K562 (cell line): ENCODE results near the gene TP53RK. TPM values are rescaled to one million over a fixed set of nuclear protein-coding genes. Genes with fewer than 3 reads are reported as not detected.

Source experiments
- ATAC-seq: fragments of 200-7000 bp; cut with Tn5 transposase; 3 replicates; pipeline ENCODE4 v1.9.1; 2020; ENCODE audit warnings: moderate library complexity
- BruUV-seq: library from RNA; stranded (reverse); fragments of 400-500 nt; replicated peaks from 2 replicates; lab custom pipeline; 2021; lab: Mats Ljungman, UMichigan
- CTCF ChIA-PET: fragments of 300-600 bp; formaldehyde crosslinking; extraction: SDS; loops from one replicate; lab custom pipeline; 2021; ENCODE audit warnings: low intra/inter-chr PET ratio; lab: Yijun Ruan, JAX
- POLR2A ChIA-PET: fragments of 300-600, 350-650 bp; sonication (Branson Sonifier 250); formaldehyde crosslinking; extraction: SDS; loops from one replicate; lab custom pipeline; 2021; ENCODE audit warnings: antibody characterized with exemption, inconsistent platforms; lab: Yijun Ruan, JAX
- DNase-seq, 4 experiments: peaks; one replicate each; pipeline versions ENCODE4 v3.0.0 to v3.0.0-alpha.2; 2011 to 2018; ENCODE audit warnings: low spot score in 3 of 4, mixed read lengths in 3 of 4; ENCODE audit errors: extremely low read depth in 1 of 4
- FAIRE-seq: peaks from 2 replicates; lab custom pipeline; 2011; peaks lifted over from hg19 to GRCh38; lab: Jason Lieb, UNC
- H2AFZ ChIP-seq: 2 replicates; pipeline ENCODE4 v1.6.0; 2011; ENCODE audit warnings: low read depth, low read length, control low read depth, inconsistent platforms
- H3K27ac ChIP-seq: fragments of 200-600 bp; 3 replicates; pipeline ENCODE4 v1.8.0; 2011; ENCODE audit warnings: low read depth, mild to moderate bottlenecking, control low read depth, inconsistent platforms, low read length, moderate library complexity, mixed read lengths; ENCODE audit errors: extremely low read depth
- H3K27me3 ChIP-seq, 2 experiments: fragments of 300-600 bp in 1 of 2; 2 replicates in 1 of 2; 3 replicates in 1 of 2; pipeline versions ENCODE4 v1.6.0 to v1.8.0; 2011; ENCODE audit warnings: inconsistent platforms in 2 of 2, low read length in 2 of 2, mild to moderate bottlenecking in 1 of 2, mixed read lengths in 1 of 2, moderate library complexity in 1 of 2; ENCODE audit not compliant: control insufficient read depth in 2 of 2, insufficient read depth in 2 of 2
- H3K36me3 ChIP-seq: fragments of 300-600 bp; 3 replicates; pipeline ENCODE4 v1.8.0; 2011; ENCODE audit warnings: mild to moderate bottlenecking, low read length, inconsistent platforms; ENCODE audit not compliant: control insufficient read depth, insufficient read depth
- H3K4me1 ChIP-seq, 2 experiments: fragments of 200-600 bp in 1 of 2; replicated peaks in 1 of 2; 2 replicates in 1 of 2; 3 replicates in 1 of 2; pipeline versions ENCODE4 v1.5.1 to v1.8.0; 2011; ENCODE audit warnings: inconsistent platforms in 2 of 2, low read length in 2 of 2, mild to moderate bottlenecking in 1 of 2, mixed read lengths in 1 of 2, moderate library complexity in 1 of 2; ENCODE audit not compliant: control insufficient read depth in 2 of 2, insufficient read depth in 2 of 2
- H3K4me2 ChIP-seq: 2 replicates; pipeline ENCODE4 v1.6.1; 2011; ENCODE audit warnings: low read length, control low read depth, inconsistent platforms, mixed read lengths; ENCODE audit not compliant: insufficient read depth
- H3K4me3 ChIP-seq: fragments of 200-600 bp; sonication (generic), shearing (Covaris generic); 2 replicates; pipeline ENCODE4 v1.5.1; 2016; ENCODE audit warnings: control low read depth, inconsistent platforms
- H3K79me2 ChIP-seq: fragments of 200-600 bp; 3 replicates; pipeline ENCODE4 v1.8.0; 2011; ENCODE audit warnings: low read length, inconsistent platforms; ENCODE audit not compliant: control insufficient read depth, insufficient read depth
- H3K9ac ChIP-seq, 2 experiments: 2 replicates each; pipeline versions ENCODE4 v1.6.0 to v1.6.1; 2011; ENCODE audit warnings: low read depth in 2 of 2, low read length in 2 of 2, control low read depth in 1 of 2, inconsistent platforms in 1 of 2, mild to moderate bottlenecking in 1 of 2, mixed read lengths in 1 of 2; ENCODE audit not compliant: insufficient read depth in 1 of 2
- H3K9me1 ChIP-seq: one replicate; pipeline ENCODE4 v1.6.0; 2011; ENCODE audit warnings: inconsistent platforms, mild to moderate bottlenecking, low read length, moderate library complexity; ENCODE audit not compliant: control insufficient read depth, insufficient read depth
- H3K9me3 ChIP-seq: replicated peaks from 2 replicates; pipeline ENCODE4 v1.5.1; 2011; ENCODE audit warnings: low read depth, low read length, inconsistent platforms; ENCODE audit not compliant: control insufficient read depth, insufficient read depth
- H4K20me1 ChIP-seq: replicated peaks from 2 replicates; pipeline ENCODE4 v1.6.1; 2011; ENCODE audit warnings: low read length, inconsistent platforms, mixed read lengths; ENCODE audit not compliant: control insufficient read depth, insufficient read depth
- ARID1B ChIP-seq: fragments of 450-650 bp; IDR thresholded peaks from 2 replicates; pipeline ENCODE4 v1.6.1; 2016; ENCODE audit warnings: antibody characterized with exemption, mild to moderate bottlenecking, inconsistent platforms
- POLR3A ChIP-seq: IDR thresholded peaks from 2 replicates; pipeline ENCODE4 v1.6.1; 2011; ENCODE audit warnings: borderline replicate concordance, mild to moderate bottlenecking, moderate library complexity; ENCODE audit not compliant: insufficient read length, insufficient read depth; ENCODE audit errors: extremely low read depth
- STAT5A ChIP-seq: IDR thresholded peaks from 2 replicates; pipeline ENCODE4 v1.6.1; 2012; ENCODE audit warnings: low read length, inconsistent platforms, borderline replicate concordance
- WGBS: fragments of 100-300 bp; shearing (Covaris generic); methylation state at CpG from one replicate; pipeline ENCODE4 v1.1.6; 2016; ENCODE audit warnings: low coverage, mixed read lengths; ENCODE audit not compliant: insufficient coverage; ENCODE audit errors: missing lambda C conversion rate; 5-methylcytosine and 5-hydroxymethylcytosine counted together
- in situ Hi-C: fragments of 300-500 bp; cut with MboI; formaldehyde crosslinking; loops from 4 replicates; pipeline ENCODE4 v1.15.0; 2018; ENCODE audit warnings: inconsistent platforms, mixed read lengths
- intact Hi-C: fragments of 100-400 bp; cut with micrococcal nuclease; formaldehyde crosslinking; loops from 2 replicates; pipeline ENCODE4 v1.14.2; 2022
- polyA plus RNA-seq, 8 experiments: library from polyadenylated mRNA; depleted of rRNA in 4 of 8; stranded (reverse) in 5 of 8; unstranded in 3 of 8; fragments of >200 nt; fragmentation: Nextera tagmentation in 2 of 8; fragmentation: Illumina TruSeq in 1 of 8; extraction: Ambion mirVana in 2 of 8; extraction: Trizol in 1 of 8; gene quantifications; 2 replicates each; pipeline versions ENCODE4 v1.2.1 to v1.2.3, GENCODE V29; 2011 to 2014; ENCODE audit warnings: inconsistent platforms in 1 of 8, missing spikeins in 1 of 8
- total RNA-seq, 7 experiments: library from RNA; depleted of rRNA in 6 of 7; stranded (reverse); fragments of >200 nt in 6 of 7; fragmentation: Illumina TruSeq in 2 of 7; extraction: Trizol in 2 of 7; gene quantifications; 2 replicates each; pipeline versions ENCODE4 v1.2.1 to v1.2.3, GENCODE V29; 2011 to 2021; ENCODE audit warnings: low replicate concordance in 1 of 7
- TF ChIP-seq, protein P1 (sequence below): fragments of 450-650 bp; formaldehyde crosslinking; IDR thresholded peaks from 2 replicates; pipeline ENCODE4 v1.4.0; 2022; ENCODE audit warnings: missing genetic modification characterization
- TF ChIP-seq, protein P2 (sequence below): IDR thresholded peaks from 2 replicates; pipeline ENCODE4 v1.6.1; 2016; ENCODE audit warnings: missing genetic modification characterization, missing compliant biosample characterization
- TF ChIP-seq, protein P3 (sequence below), 3 experiments: fragments of 200-800 bp in 1 of 3; sonication (Bioruptor generic) in 1 of 3; sonication (generic) in 1 of 3; formaldehyde crosslinking in 1 of 3; IDR thresholded peaks; 2 replicates each; pipeline versions ENCODE4 v1.6.1 to v1.8.0; 2016 to 2022; ENCODE audit warnings: mild to moderate bottlenecking in 2 of 3, missing compliant biosample characterization in 2 of 3, missing genetic modification characterization in 2 of 3, missing genetic modification reagents in 1 of 3

The TP53RK gene
- total and polyA plus RNA-seq, 9 of the 15 experiments (the other 6 are each of a cell fraction or from before 2014, with no cell fraction given): 2.9 to 43.5 (median 17.2) TPM

DNA sequence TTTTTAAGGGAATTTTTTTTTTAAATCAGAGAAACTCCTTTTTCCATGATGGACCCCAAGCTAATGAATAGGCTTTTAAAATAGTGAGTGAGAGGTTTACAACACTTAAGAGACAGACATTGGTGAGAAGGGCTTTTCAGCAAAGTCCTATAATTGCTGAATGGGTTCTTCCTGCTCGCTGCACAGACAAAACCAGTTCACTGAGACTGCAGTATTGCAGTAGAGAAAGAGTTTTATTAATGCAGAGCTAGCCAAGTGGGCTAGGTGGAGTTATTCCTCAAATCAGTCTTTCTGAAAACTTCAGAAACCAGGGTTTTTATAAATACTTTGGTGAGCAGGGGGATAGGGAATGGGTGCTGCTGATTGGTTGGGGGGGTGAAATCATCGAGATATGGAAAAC is 17.0 kb upstream of the TP53RK start:
- BruUV-seq: no TSS peak
- intact Hi-C loops: no loop called here
- CTCF ChIA-PET: no interaction called here
- Histone ChIP-seq H3K9me3 (peaks cover 3% of the 10 kb centered on the region; the same call in 1 of the 2 replicates), H3K4me3 (no peak overlapping the region), H2AFZ (no peak overlapping the region), H3K9me1 (no peaks in the 10 kb centered on the region), H3K9ac (no peak overlapping the region), H3K27me3 (peaks cover 3 to 22% of the 10 kb centered on the region in 2 experiments; a peak in 3 of 5 replicates), H3K27ac (no peak overlapping the region), H3K36me3 (no peaks in the 10 kb centered on the region), H3K4me1 (peaks cover 6 to 13% of the 10 kb centered on the region in 2 experiments; a peak in 3 of 5 replicates), H3K4me2 (no peak overlapping the region), H4K20me1 (no peaks in the 10 kb centered on the region), H3K79me2 (no peaks in the 10 kb centered on the region)
- TF ChIP-seq, protein P1, sequence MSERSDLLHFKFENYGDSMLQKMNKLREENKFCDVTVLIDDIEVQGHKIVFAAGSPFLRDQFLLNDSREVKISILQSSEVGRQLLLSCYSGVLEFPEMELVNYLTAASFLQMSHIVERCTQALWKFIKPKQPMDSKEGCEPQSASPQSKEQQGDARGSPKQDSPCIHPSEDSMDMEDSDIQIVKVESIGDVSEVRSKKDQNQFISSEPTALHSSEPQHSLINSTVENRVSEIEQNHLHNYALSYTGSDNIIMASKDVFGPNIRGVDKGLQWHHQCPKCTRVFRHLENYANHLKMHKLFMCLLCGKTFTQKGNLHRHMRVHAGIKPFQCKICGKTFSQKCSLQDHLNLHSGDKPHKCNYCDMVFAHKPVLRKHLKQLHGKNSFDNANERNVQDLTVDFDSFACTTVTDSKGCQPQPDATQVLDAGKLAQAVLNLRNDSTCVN: no peak
- TF ChIP-seq, protein P2, sequence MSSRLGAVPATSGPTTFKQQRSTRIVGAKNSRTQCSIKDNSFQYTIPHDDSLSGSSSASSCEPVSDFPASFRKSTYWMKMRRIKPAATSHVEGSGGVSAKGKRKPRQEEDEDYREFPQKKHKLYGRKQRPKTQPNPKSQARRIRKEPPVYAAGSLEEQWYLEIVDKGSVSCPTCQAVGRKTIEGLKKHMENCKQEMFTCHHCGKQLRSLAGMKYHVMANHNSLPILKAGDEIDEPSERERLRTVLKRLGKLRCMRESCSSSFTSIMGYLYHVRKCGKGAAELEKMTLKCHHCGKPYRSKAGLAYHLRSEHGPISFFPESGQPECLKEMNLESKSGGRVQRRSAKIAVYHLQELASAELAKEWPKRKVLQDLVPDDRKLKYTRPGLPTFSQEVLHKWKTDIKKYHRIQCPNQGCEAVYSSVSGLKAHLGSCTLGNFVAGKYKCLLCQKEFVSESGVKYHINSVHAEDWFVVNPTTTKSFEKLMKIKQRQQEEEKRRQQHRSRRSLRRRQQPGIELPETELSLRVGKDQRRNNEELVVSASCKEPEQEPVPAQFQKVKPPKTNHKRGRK (tag): no peak
- TF ChIP-seq, protein P3, sequence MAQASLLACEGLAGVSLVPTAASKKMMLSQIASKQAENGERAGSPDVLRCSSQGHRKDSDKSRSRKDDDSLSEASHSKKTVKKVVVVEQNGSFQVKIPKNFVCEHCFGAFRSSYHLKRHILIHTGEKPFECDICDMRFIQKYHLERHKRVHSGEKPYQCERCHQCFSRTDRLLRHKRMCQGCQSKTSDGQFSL (CRISPR knock-in tag; IDR thresholded peaks at IDR 0.05): peak; percentile 68; the same call in 1 of the 2 replicates
- TF ChIP-seq, protein P3 (tag; IDR thresholded peaks at IDR 0.05): 0 out of 4 replicates have a peak, but pooled peaks of 1 of the 2 experiments have one; percentile 40
- TF ChIP-seq STAT5A: no peak
- no peak for TF ChIP-seq ARID1B
- no peak for TF ChIP-seq POLR3A
- FAIRE-seq (no peak), ATAC-seq (no peak), DNase-seq (no peak)
- POLR2A ChIA-PET: no interaction called here
- 23% methylated on average over 2 of the region's 2 CpGs for WGBS
- in situ Hi-C loops: no loop called here
